Measurements from ENCODE around the gene ACY1. TPM values are rescaled to one million over a fixed set of nuclear protein-coding genes. Genes with fewer than 3 reads are reported as not detected.
"Not testable (repeated sequence)": the region's sequence is repeated elsewhere in the genome, so short reads cannot be mapped to it uniquely, and the experiment has no call there.

Gene ACY1
- total and polyA plus RNA-seq, 4 donors, result 7.2 to 102 (median 14.4) TPM

- Histone ChIP-seq H3K27me3 (ENCODE audit: control insufficient read depth in 1 of 2, insufficient read depth in 2 of 2, low read length in 1 of 2) (no peaks in the 10 kb centered on the region), H3K9me3 (ENCODE audit: control insufficient read depth, low read length) (no peaks in the 10 kb centered on the region), H3K4me3 (ENCODE audit: low read length in 2 of 2) (no peak overlapping the region), H3K4me1 (ENCODE audit: control insufficient read depth in 1 of 2, insufficient read depth in 2 of 2, low read length in 2 of 2) (no peaks in the 10 kb centered on the region), H3K36me3 (ENCODE audit: control insufficient read depth in 1 of 2, insufficient read depth in 2 of 2, low read length in 1 of 2) (no peaks in the 10 kb centered on the region), H3K27ac (ENCODE audit: low read depth in 1 of 2, low read length in 2 of 2) (no peak overlapping the region)
- no peak for ATAC-seq (ENCODE audit: low FRiP score)
- WGBS, 2 donors, result 88 to 90% methylated on average over 12 of the region's 12 CpGs
- no peak for DNase-seq
- intact Hi-C loops (cut with DNase I), result no loop called here
These were observed 2.9 kb downstream of the ACY1 start for GRCh38 chr3:51986010-51986947.

GRCh38 chr3:51987568-51987967, 4.2 kb downstream of the ACY1 start:
- DNase-seq (no peak), ATAC-seq (ENCODE audit: low FRiP score) (no peak)
- Histone ChIP-seq H3K27ac (ENCODE audit: low read depth in 1 of 2, low read length in 2 of 2) (no peak overlapping the region), H3K4me1 (ENCODE audit: control insufficient read depth in 1 of 2, insufficient read depth in 2 of 2, low read length in 2 of 2) (no peaks in the 10 kb centered on the region), H3K4me3 (ENCODE audit: low read length in 2 of 2) (no peak overlapping the region), H3K36me3 (ENCODE audit: control insufficient read depth in 1 of 2, insufficient read depth in 2 of 2, low read length in 1 of 2) (no peaks in the 10 kb centered on the region), H3K27me3 (ENCODE audit: control insufficient read depth in 1 of 2, insufficient read depth in 2 of 2, low read length in 1 of 2) (no peaks in the 10 kb centered on the region), H3K9me3 (ENCODE audit: control insufficient read depth, low read length) (no peaks in the 10 kb centered on the region)
- WGBS, 2 donors, result 90 to 93% methylated on average over 7 of the region's 7 CpGs
- intact Hi-C loops (cut with DNase I), result no loop called here

GRCh38 chr3:51988286-51989146, 5.2 kb downstream of the ACY1 start:
- DNase-seq, result no peak
- H3K27ac ChIP-seq (ENCODE audit: low read depth in 1 of 2, low read length in 2 of 2), result no peak overlapping the region
- no peak for ATAC-seq (ENCODE audit: low FRiP score)
- intact Hi-C loops (cut with DNase I), result no loop called here
- 82 to 83% methylated on average over 15 of the region's 15 CpGs for WGBS, 2 donors
- H3K4me1 ChIP-seq (ENCODE audit: control insufficient read depth in 1 of 2, insufficient read depth in 2 of 2, low read length in 2 of 2), result no peaks in the 10 kb centered on the region
- H3K36me3 ChIP-seq (ENCODE audit: control insufficient read depth in 1 of 2, insufficient read depth in 2 of 2, low read length in 1 of 2), result no peaks in the 10 kb centered on the region
- H3K4me3 ChIP-seq (ENCODE audit: low read length in 2 of 2), result no peak overlapping the region
- no peaks in the 10 kb centered on the region for H3K9me3 ChIP-seq (ENCODE audit: control insufficient read depth, low read length)
- H3K27me3 ChIP-seq (ENCODE audit: control insufficient read depth in 1 of 2, insufficient read depth in 2 of 2, low read length in 1 of 2), result no peaks in the 10 kb centered on the region

GRCh38 chr3:51990501-51990971, 7.2 kb downstream of the ACY1 start:
- intact Hi-C loops (cut with DNase I); H3K27me3 ChIP-seq (ENCODE audit: control insufficient read depth in 1 of 2, insufficient read depth in 2 of 2, low read length in 1 of 2); DNase-seq; H3K4me1 ChIP-seq (ENCODE audit: control insufficient read depth in 1 of 2, insufficient read depth in 2 of 2, low read length in 2 of 2); ATAC-seq (ENCODE audit: low FRiP score); H3K27ac ChIP-seq (ENCODE audit: low read depth in 1 of 2, low read length in 2 of 2); H3K36me3 ChIP-seq (ENCODE audit: control insufficient read depth in 1 of 2, insufficient read depth in 2 of 2, low read length in 1 of 2); H3K9me3 ChIP-seq (ENCODE audit: control insufficient read depth, low read length); H3K4me3 ChIP-seq (ENCODE audit: low read length in 2 of 2): not testable (repeated sequence)
- 59 to 76% methylated on average over 18 to 38 of the region's 38 CpGs for WGBS, 2 donors

GRCh38 chr3:51992017-51992682, 8.8 kb downstream of the ACY1 start:
- no peaks in the 10 kb centered on the region for H3K9me3 ChIP-seq (ENCODE audit: control insufficient read depth, low read length)
- WGBS, 2 donors, result 74% methylated on average over 3 of the region's 3 CpGs
- DNase-seq, result no peak
- no peak overlapping the region for H3K4me3 ChIP-seq (ENCODE audit: low read length in 2 of 2)
- H3K36me3 ChIP-seq (ENCODE audit: control insufficient read depth in 1 of 2, insufficient read depth in 2 of 2, low read length in 1 of 2), result peaks cover 0 to 4% of the 10 kb centered on the region in 2 donors
- ATAC-seq (ENCODE audit: low FRiP score), result no peak
- no peaks in the 10 kb centered on the region for H3K27me3 ChIP-seq (ENCODE audit: control insufficient read depth in 1 of 2, insufficient read depth in 2 of 2, low read length in 1 of 2)
- H3K4me1 ChIP-seq (ENCODE audit: control insufficient read depth in 1 of 2, insufficient read depth in 2 of 2, low read length in 2 of 2), result no peaks in the 10 kb centered on the region
- H3K27ac ChIP-seq (ENCODE audit: low read depth in 1 of 2, low read length in 2 of 2), result no peak overlapping the region
- intact Hi-C loops (cut with DNase I), result no loop called here

GRCh38 chr3:51993657-51994056, 10.3 kb downstream of the ACY1 start:
- H3K9me3 ChIP-seq (ENCODE audit: control insufficient read depth, low read length); H3K27me3 ChIP-seq (ENCODE audit: control insufficient read depth in 1 of 2, insufficient read depth in 2 of 2, low read length in 1 of 2); H3K4me1 ChIP-seq (ENCODE audit: control insufficient read depth in 1 of 2, insufficient read depth in 2 of 2, low read length in 2 of 2); H3K4me3 ChIP-seq (ENCODE audit: low read length in 2 of 2); DNase-seq; ATAC-seq (ENCODE audit: low FRiP score); intact Hi-C loops (cut with DNase I); H3K36me3 ChIP-seq (ENCODE audit: control insufficient read depth in 1 of 2, insufficient read depth in 2 of 2, low read length in 1 of 2); H3K27ac ChIP-seq (ENCODE audit: low read depth in 1 of 2, low read length in 2 of 2): not testable (repeated sequence)
- 52 to 83% methylated on average over 3 to 10 of the region's 13 CpGs for WGBS, 2 donors

- intact Hi-C loops (cut with DNase I), result no loop called here
- Histone ChIP-seq H3K36me3 (ENCODE audit: control insufficient read depth in 1 of 2, insufficient read depth in 2 of 2, low read length in 1 of 2) (peaks cover 0 to 4% of the 10 kb centered on the region in 2 donors), H3K4me1 (ENCODE audit: control insufficient read depth in 1 of 2, insufficient read depth in 2 of 2, low read length in 2 of 2) (no peaks in the 10 kb centered on the region), H3K27ac (ENCODE audit: low read depth in 1 of 2, low read length in 2 of 2) (peak overlapping the region in 1 of 2 donors; percentile 8), H3K9me3 (ENCODE audit: control insufficient read depth, low read length) (no peaks in the 10 kb centered on the region), H3K27me3 (ENCODE audit: control insufficient read depth in 1 of 2, insufficient read depth in 2 of 2, low read length in 1 of 2) (no peaks in the 10 kb centered on the region), H3K4me3 (ENCODE audit: low read length in 2 of 2) (no peak overlapping the region)
- 73 to 80% methylated on average over 2 of the region's 2 CpGs for WGBS, 2 donors
- DNase-seq (no peak), ATAC-seq (ENCODE audit: low FRiP score) (no peak)
These were observed 11.2 kb downstream of the ACY1 start for GRCh38 chr3:51994530-51994929.

- Histone ChIP-seq H3K36me3 (ENCODE audit: control insufficient read depth in 1 of 2, insufficient read depth in 2 of 2, low read length in 1 of 2) (peaks cover 0 to 4% of the 10 kb centered on the region in 2 donors), H3K4me1 (ENCODE audit: control insufficient read depth in 1 of 2, insufficient read depth in 2 of 2, low read length in 2 of 2) (no peaks in the 10 kb centered on the region), H3K27ac (ENCODE audit: low read depth in 1 of 2, low read length in 2 of 2) (peak within 1 kb of the TSS; percentile 35 to 48), H3K4me3 (ENCODE audit: low read length in 2 of 2) (peak within 1 kb of the TSS; percentile 39 to 68), H3K27me3 (ENCODE audit: control insufficient read depth in 1 of 2, insufficient read depth in 2 of 2, low read length in 1 of 2) (no peaks in the 10 kb centered on the region), H3K9me3 (ENCODE audit: control insufficient read depth, low read length) (no peaks in the 10 kb centered on the region)
- WGBS, 2 donors, result 1% methylated on average over 40 of the region's 40 CpGs
- DNase-seq (peak; percentile 93 to 95), ATAC-seq (ENCODE audit: low FRiP score) (peak; percentile 95)
- intact Hi-C loops (cut with DNase I), result no loop called here
These were observed 12.2 kb downstream of the ACY1 start, which contains the start of gene RPL29 for GRCh38 chr3:51995346-51996163. Gene RPL29 (minus strand): TSS chr3:51995895. CDS start chr3:51995461, 434 bp downstream.

Data from aorta (tissue), 5 donors.